ENCODE measurements around the gene PDE11A.

GRCh38 chr2:178105566-178105965 lies 33.0 kb upstream of the PDE11A start:
- no peak for TF ChIP-seq CTCF (conservative IDR thresholded peaks at IDR 0.05)
- no peak for TF ChIP-seq ZFX (IDR thresholded peaks at IDR 0.05)

Data from C4-2B (cell line).